IMR-90 (cell line): Measurements from ENCODE around the gene HOXD8. TPM values are rescaled to one million over a fixed set of nuclear protein-coding genes. Genes with fewer than 3 reads are reported as not detected.
A peak's percentile ranks its signal among the peaks of the same experiment; 100 is the strongest.

ENCODE experiments used
- ATAC-seq: fragments of 200-7000 bp; cut with Tn5 transposase; 2 replicates; pipeline ENCODE4 v1.9.1; 2020; ENCODE audit warnings: low read depth, mild to moderate bottlenecking, moderate library complexity
- BruUV-seq: library from RNA; stranded (reverse); fragments of 400-500 nt; replicated peaks from 2 replicates; lab custom pipeline; 2021; lab: Mats Ljungman, UMichigan
- CTCF ChIA-PET: fragments of 300-600 bp; formaldehyde crosslinking; extraction: SDS; loops from one replicate; lab custom pipeline; 2021; ENCODE audit warnings: antibody characterized with exemption; lab: Yijun Ruan, JAX
- POLR2A ChIA-PET: fragments of 300-600 bp; sonication (Branson Sonifier 250); formaldehyde crosslinking; loops from one replicate; lab custom pipeline; 2022; ENCODE audit warnings: antibody characterized with exemption; ENCODE audit not compliant: unreplicated experiment; lab: Charles Lee
- DNase-seq: peaks from one replicate; pipeline ENCODE4 v3.0.0; 2013
- H2AFZ ChIP-seq: replicated peaks from 2 replicates; pipeline ENCODE3; 2013; ENCODE audit warnings: low read length, mild to moderate bottlenecking; ENCODE audit not compliant: poor library complexity
- H2AK5ac ChIP-seq: 2 replicates; pipeline ENCODE4 v1.6.1; 2013; ENCODE audit warnings: low read depth, low read length, inconsistent platforms
- H2AK9ac ChIP-seq: replicated peaks from 2 replicates; pipeline ENCODE3; 2013; ENCODE audit warnings: mild to moderate bottlenecking, low read depth, low read length, moderate library complexity; ENCODE audit not compliant: poor library complexity
- H2BK120ac ChIP-seq: 2 replicates; pipeline ENCODE4 v1.6.1; 2013; ENCODE audit warnings: low read depth, low read length, inconsistent platforms
- H2BK15ac ChIP-seq: 3 replicates; pipeline ENCODE4 v1.6.1; 2013; ENCODE audit warnings: low read depth, low read length, inconsistent platforms
- H2BK20ac ChIP-seq: 2 replicates; pipeline ENCODE4 v1.6.1; 2013; ENCODE audit warnings: low read depth, mild to moderate bottlenecking, inconsistent platforms, low read length, moderate library complexity
- H2BK5ac ChIP-seq: 2 replicates; pipeline ENCODE4 v1.6.1; 2013; ENCODE audit warnings: mild to moderate bottlenecking, low read depth, low read length, inconsistent platforms; ENCODE audit not compliant: poor library complexity, severe bottlenecking
- H3K14ac ChIP-seq: replicated peaks from 2 replicates; pipeline ENCODE4 v1.6.1; 2013; ENCODE audit warnings: low read depth, low read length, inconsistent platforms
- H3K18ac ChIP-seq: 2 replicates; pipeline ENCODE4 v1.6.1; 2013; ENCODE audit warnings: low read depth, low read length, control low read depth
- H3K23ac ChIP-seq: 2 replicates; pipeline ENCODE4 v1.6.1; 2013; ENCODE audit warnings: low read depth, low read length, inconsistent platforms
- H3K27ac ChIP-seq: 2 replicates; pipeline ENCODE4 v1.5.1; 2013; ENCODE audit warnings: mild to moderate bottlenecking, control low read depth, low read length; ENCODE audit not compliant: insufficient read depth
- H3K27me3 ChIP-seq: 2 replicates; pipeline ENCODE4 v1.6.1; 2013; ENCODE audit warnings: low read length; ENCODE audit not compliant: control insufficient read depth, insufficient read depth
- H3K36me3 ChIP-seq: 2 replicates; pipeline ENCODE4 v1.6.1; 2013; ENCODE audit warnings: low read length, mixed read lengths; ENCODE audit not compliant: control insufficient read depth, insufficient read depth
- H3K4ac ChIP-seq: 2 replicates; pipeline ENCODE4 v1.6.1; 2013; ENCODE audit warnings: low read depth, low read length, inconsistent platforms
- H3K4me1 ChIP-seq: 2 replicates; pipeline ENCODE4 v1.6.1; 2013; ENCODE audit warnings: low read length, mixed read lengths; ENCODE audit not compliant: control insufficient read depth, insufficient read depth
- H3K4me2 ChIP-seq: 2 replicates; pipeline ENCODE4 v1.6.1; 2013; ENCODE audit warnings: low read depth, mild to moderate bottlenecking, control low read depth, low read length, moderate library complexity
- H3K4me3 ChIP-seq: 2 replicates; pipeline ENCODE4 v1.5.1; 2013; ENCODE audit warnings: low read depth, mild to moderate bottlenecking, control low read depth, low read length, moderate library complexity; ENCODE audit not compliant: insufficient read depth
- H3K56ac ChIP-seq: 2 replicates; pipeline ENCODE4 v1.6.1; 2013; ENCODE audit warnings: low read length, inconsistent platforms; ENCODE audit not compliant: insufficient read depth; ENCODE audit errors: extremely low read depth
- H3K79me1 ChIP-seq, 2 experiments: 2 replicates each; pipeline ENCODE4 v1.6.1; 2013; ENCODE audit warnings: low read length in 2 of 2, inconsistent platforms in 1 of 2, low read depth in 1 of 2
- H3K9ac ChIP-seq: 2 replicates; pipeline ENCODE4 v1.6.1; 2013; ENCODE audit warnings: low read depth, low read length, control low read depth
- H3K9me1 ChIP-seq: 2 replicates; pipeline ENCODE4 v1.6.1; 2013; ENCODE audit warnings: low read length, inconsistent platforms; ENCODE audit not compliant: insufficient read depth
- H3K9me3 ChIP-seq: 2 replicates; pipeline ENCODE4 v1.6.1; 2013; ENCODE audit warnings: low read length; ENCODE audit not compliant: control insufficient read depth, insufficient read depth
- H4K20me1 ChIP-seq: 2 replicates; pipeline ENCODE4 v1.6.1; 2013; ENCODE audit warnings: low read length, inconsistent platforms; ENCODE audit not compliant: insufficient read depth
- H4K5ac ChIP-seq: 2 replicates; pipeline ENCODE4 v1.6.1; 2013; ENCODE audit warnings: mild to moderate bottlenecking, low read depth, low read length, control low read depth
- H4K8ac ChIP-seq, 2 experiments: 2 replicates each; pipeline ENCODE4 v1.6.1; 2013; ENCODE audit warnings: low read depth in 2 of 2, low read length in 2 of 2, control low read depth in 1 of 2, inconsistent platforms in 1 of 2
- H4K91ac ChIP-seq: 2 replicates; pipeline ENCODE4 v1.6.1; 2013; ENCODE audit warnings: low read depth, low read length, inconsistent platforms; ENCODE audit not compliant: insufficient read depth
- BHLHE40 ChIP-seq: fragments of 150-350 bp; IDR thresholded peaks from 2 replicates; pipeline ENCODE4 v1.6.1; 2016; ENCODE audit warnings: mild to moderate bottlenecking, low read depth, low read length
- CEBPB ChIP-seq: IDR thresholded peaks from 2 replicates; pipeline ENCODE4 v1.6.1; 2012; ENCODE audit warnings: low read depth, low read length, improper control_type of control experiment
- CHD1 ChIP-seq: IDR thresholded peaks from 2 replicates; pipeline ENCODE4 v1.6.1; 2012; ENCODE audit warnings: low read depth, low read length, improper control_type of control experiment
- ELK1 ChIP-seq: fragments of 150-350 bp; IDR thresholded peaks from 2 replicates; pipeline ENCODE4 v1.6.1; 2016; ENCODE audit warnings: low read depth, mild to moderate bottlenecking, low read length, moderate library complexity, borderline replicate concordance
- FOS ChIP-seq: fragments of 150-350 bp; IDR thresholded peaks from 2 replicates; pipeline ENCODE4 v1.6.1; 2016; ENCODE audit warnings: low read depth, low read length
- MAFK ChIP-seq: IDR thresholded peaks from 2 replicates; pipeline ENCODE4 v1.6.1; 2012; ENCODE audit warnings: low read depth, low read length, improper control_type of control experiment
- MAZ ChIP-seq: IDR thresholded peaks from 2 replicates; pipeline ENCODE4 v1.6.1; 2012; ENCODE audit warnings: low read depth, mild to moderate bottlenecking, low read length, improper control_type of control experiment, moderate library complexity, borderline replicate concordance
- MXI1 ChIP-seq: IDR thresholded peaks from 2 replicates; pipeline ENCODE4 v1.6.1; 2012; ENCODE audit warnings: low read depth, mild to moderate bottlenecking, low read length, moderate library complexity, borderline replicate concordance
- NFE2L2 ChIP-seq: fragments of 150-350 bp; IDR thresholded peaks from 2 replicates; pipeline ENCODE4 v1.6.1; 2016; ENCODE audit warnings: low read depth, mild to moderate bottlenecking, low read length
- POLR2A ChIP-seq: IDR thresholded peaks from 2 replicates; pipeline ENCODE4 v1.6.1; 2012; ENCODE audit warnings: mild to moderate bottlenecking, low read depth, low read length
- RAD21 ChIP-seq: IDR thresholded peaks from 2 replicates; pipeline ENCODE4 v1.6.1; 2012; ENCODE audit warnings: low read length, improper control_type of control experiment
- RCOR1 ChIP-seq: IDR thresholded peaks from 2 replicates; pipeline ENCODE4 v1.6.1; 2012; ENCODE audit warnings: mild to moderate bottlenecking, low read length, improper control_type of control experiment; ENCODE audit not compliant: insufficient replicate concordance
- RFX5 ChIP-seq: IDR thresholded peaks from 2 replicates; pipeline ENCODE4 v1.8.0; 2012; ENCODE audit warnings: low read depth, mild to moderate bottlenecking, low read length, moderate library complexity
- SMC3 ChIP-seq: fragments of 150-350 bp; IDR thresholded peaks from 2 replicates; pipeline ENCODE4 v1.6.1; 2016; ENCODE audit warnings: low read depth, mild to moderate bottlenecking, antibody characterized with exemption, low read length, moderate library complexity
- WGBS, 2 experiments: methylation state at CpG; one replicate each; pipeline versions ENCODE4 v1.1.5 to v1.1.7; 2013; ENCODE audit warnings: missing lambda C conversion rate in 2 of 2; ENCODE audit not compliant: insufficient read length in 1 of 2; ENCODE audit errors: extremely low coverage in 2 of 2; 5-methylcytosine and 5-hydroxymethylcytosine counted together
- dilution Hi-C: fragments of 300-500 bp; cut with HindIII; formaldehyde crosslinking; loops from one replicate; pipeline ENCODE4 v1.14.3; 2018; ENCODE audit warnings: low sequenced_read_pairs; ENCODE audit not compliant: unreplicated experiment
- in situ Hi-C: fragments of 300-500 bp; cut with MboI; formaldehyde crosslinking; loops from 3 replicates; pipeline ENCODE4 v1.14.3; 2019; ENCODE audit warnings: low sequenced_read_pairs, inconsistent platforms, mixed read lengths
- intact Hi-C: fragments of 100-400 bp; cut with micrococcal nuclease; formaldehyde crosslinking; loops from 2 replicates; pipeline ENCODE4 v1.10.0; 2022
- polyA plus RNA-seq, 3 experiments: library from polyadenylated mRNA; depleted of rRNA; stranded (reverse); fragments of >200 nt; gene quantifications; 2 replicates each; pipeline ENCODE4 v1.2.3, GENCODE V29; 2012; ENCODE audit warnings: low replicate concordance in 1 of 3
- total RNA-seq: library from RNA; depleted of rRNA; stranded (reverse); fragments of >200 nt; gene quantifications from 2 replicates; pipeline ENCODE4 v1.2.3, GENCODE V29; 2012
- TF ChIP-seq, protein P1 (sequence below): fragments of 150-350 bp; IDR thresholded peaks from 2 replicates; pipeline ENCODE4 v1.6.1; 2017; ENCODE audit warnings: mild to moderate bottlenecking, antibody characterized with exemption, low read length, low read depth

HOXD8 gene
- total and polyA plus RNA-seq, 2 of the 4 experiments (the other 2 are of a cell fraction) = not detected

- H3K4me1 ChIP-seq = no peaks in the 10 kb centered on the region
- no peak within 1 kb of the TSS for H2BK5ac ChIP-seq
- no peak within 1 kb of the TSS for H4K91ac ChIP-seq
- H3K27me3 ChIP-seq = peaks cover 93% of the 10 kb centered on the region
- H2AK5ac ChIP-seq = no peak within 1 kb of the TSS
- no peak within 1 kb of the TSS for H2BK20ac ChIP-seq
- in situ Hi-C loops (no loop called here), intact Hi-C loops (no loop called here), dilution Hi-C loops (no loop called here)
- H3K36me3 ChIP-seq = no peaks in the 10 kb centered on the region
- H3K14ac ChIP-seq = no peak within 1 kb of the TSS
- no peak within 1 kb of the TSS for H3K23ac ChIP-seq
- no peak within 1 kb of the TSS for H2BK120ac ChIP-seq
- no peak within 1 kb of the TSS for H3K4me3 ChIP-seq
- WGBS, 2 experiments = 7% methylated on average over 8 of the region's 66 CpGs; no CpG with 5 or more reads in 1 of the 2 experiments
- no peak within 1 kb of the TSS for H3K56ac ChIP-seq
- H2AK9ac ChIP-seq = no peak within 1 kb of the TSS
- DNase-seq = no peak
- H3K4me2 ChIP-seq = no peak within 1 kb of the TSS
- no peak within 1 kb of the TSS for H4K8ac ChIP-seq
- no peak within 1 kb of the TSS for H4K5ac ChIP-seq
- no peaks in the 10 kb centered on the region for H3K9me1 ChIP-seq
- no peak within 1 kb of the TSS for H3K4ac ChIP-seq
- no peak within 1 kb of the TSS for H2BK15ac ChIP-seq
- no peaks in the 10 kb centered on the region for H3K79me1 ChIP-seq
- no peak within 1 kb of the TSS for H3K18ac ChIP-seq
- no peak within 1 kb of the TSS for H3K27ac ChIP-seq
- ATAC-seq = no peak
- H3K9ac ChIP-seq = no peak within 1 kb of the TSS
- H4K20me1 ChIP-seq = no peaks in the 10 kb centered on the region
- no TSS peak for BruUV-seq
- POLR2A ChIA-PET = no interaction called here
- CTCF ChIA-PET = interaction anchor here (1.5 kb wide), 1 partner anchor 438 kb away, joined by 4 read pairs; no protein-coding TSS in a partner anchor
- peaks cover 12% of the 10 kb centered on the region for H3K9me3 ChIP-seq
- peak within 1 kb of the TSS; percentile 16 for H2AFZ ChIP-seq
- TF ChIP-seq RFX5 (no peak), MXI1 (no peak), RAD21 (no peak), POLR2A (no peak), RCOR1 (no peak), NFE2L2 (no peak), FOS (no peak), MAFK (no peak), CHD1 (no peak), ELK1 (no peak), CEBPB (no peak), SMC3 (no peak), MAZ (no peak), BHLHE40 (no peak)
- TF ChIP-seq, protein P1, sequence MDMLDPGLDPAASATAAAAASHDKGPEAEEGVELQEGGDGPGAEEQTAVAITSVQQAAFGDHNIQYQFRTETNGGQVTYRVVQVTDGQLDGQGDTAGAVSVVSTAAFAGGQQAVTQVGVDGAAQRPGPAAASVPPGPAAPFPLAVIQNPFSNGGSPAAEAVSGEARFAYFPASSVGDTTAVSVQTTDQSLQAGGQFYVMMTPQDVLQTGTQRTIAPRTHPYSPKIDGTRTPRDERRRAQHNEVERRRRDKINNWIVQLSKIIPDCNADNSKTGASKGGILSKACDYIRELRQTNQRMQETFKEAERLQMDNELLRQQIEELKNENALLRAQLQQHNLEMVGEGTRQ = no peak
These were observed 13.4 kb upstream of the HOXD8 start, which contains the start of gene HOXD10 for GRCh38 chr2:176115883-176116813. TSS of gene HOXD10 (plus strand) at chr2:176116778. CDS start at chr2:176116834, 56 bp downstream.
